ENCODE results near the gene FADD.
A peak's percentile ranks its signal among the peaks of the same experiment; 100 is the strongest.
"Not testable (repeated sequence)": the region's sequence is repeated elsewhere in the genome, so short reads cannot be mapped to it uniquely, and the experiment has no call there.

FADD gene

DNA sequence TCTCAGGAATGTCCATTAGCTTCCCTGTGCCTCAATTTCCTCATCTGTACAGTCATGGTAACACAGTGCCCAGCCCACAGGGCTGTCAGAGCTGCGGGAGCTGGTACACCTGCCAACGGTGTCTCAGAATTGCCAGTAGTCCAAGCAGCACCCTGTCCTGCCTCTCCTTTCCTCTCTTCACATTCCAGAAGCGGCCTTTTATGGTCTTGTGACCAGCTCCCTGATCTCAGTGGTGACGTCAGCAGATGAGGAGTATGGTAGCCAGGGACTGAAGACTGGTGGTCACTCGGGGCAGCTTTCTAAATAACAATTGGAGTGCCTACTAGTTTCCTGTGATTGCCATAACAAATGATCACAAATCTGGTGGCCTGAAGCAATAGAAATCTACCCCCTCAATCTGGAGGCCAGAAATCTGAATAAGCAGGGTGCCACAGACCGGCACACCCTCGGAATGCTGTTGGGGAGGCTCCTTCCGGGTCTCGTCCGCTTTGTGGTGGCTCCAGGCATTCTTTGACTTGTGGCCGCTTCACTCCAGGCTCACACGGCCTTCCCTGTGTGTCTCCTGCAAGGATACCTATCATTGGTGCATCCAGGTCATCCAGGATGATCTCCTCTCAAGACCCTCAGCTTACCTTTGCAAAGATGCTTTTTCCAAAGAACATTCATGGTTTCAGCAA lies 2.1 kb downstream of the FADD start:
- no peak for DNase-seq (ENCODE audit: low read depth)

DNA sequence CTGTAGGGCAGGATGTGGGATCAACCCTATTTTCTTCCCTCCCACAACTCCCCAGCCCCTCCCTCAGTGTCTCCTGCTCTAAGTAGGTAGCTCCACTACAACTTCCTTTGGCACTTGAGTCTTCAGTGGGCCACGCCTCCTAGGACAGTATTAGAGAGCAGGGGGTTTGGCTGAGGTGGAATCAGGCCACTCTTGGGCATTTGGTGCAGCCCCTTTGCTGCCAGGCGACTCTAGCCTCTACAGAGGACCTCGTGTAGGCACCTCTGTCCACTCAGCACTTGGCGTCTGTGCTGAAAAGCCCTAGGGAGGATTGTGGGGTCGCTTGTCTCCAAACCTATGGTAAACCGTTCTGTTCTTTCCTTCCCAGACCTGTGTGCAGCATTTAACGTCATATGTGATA lies 2.7 kb downstream of the FADD start:
- DNase-seq (ENCODE audit: low read depth): no peak

DNA sequence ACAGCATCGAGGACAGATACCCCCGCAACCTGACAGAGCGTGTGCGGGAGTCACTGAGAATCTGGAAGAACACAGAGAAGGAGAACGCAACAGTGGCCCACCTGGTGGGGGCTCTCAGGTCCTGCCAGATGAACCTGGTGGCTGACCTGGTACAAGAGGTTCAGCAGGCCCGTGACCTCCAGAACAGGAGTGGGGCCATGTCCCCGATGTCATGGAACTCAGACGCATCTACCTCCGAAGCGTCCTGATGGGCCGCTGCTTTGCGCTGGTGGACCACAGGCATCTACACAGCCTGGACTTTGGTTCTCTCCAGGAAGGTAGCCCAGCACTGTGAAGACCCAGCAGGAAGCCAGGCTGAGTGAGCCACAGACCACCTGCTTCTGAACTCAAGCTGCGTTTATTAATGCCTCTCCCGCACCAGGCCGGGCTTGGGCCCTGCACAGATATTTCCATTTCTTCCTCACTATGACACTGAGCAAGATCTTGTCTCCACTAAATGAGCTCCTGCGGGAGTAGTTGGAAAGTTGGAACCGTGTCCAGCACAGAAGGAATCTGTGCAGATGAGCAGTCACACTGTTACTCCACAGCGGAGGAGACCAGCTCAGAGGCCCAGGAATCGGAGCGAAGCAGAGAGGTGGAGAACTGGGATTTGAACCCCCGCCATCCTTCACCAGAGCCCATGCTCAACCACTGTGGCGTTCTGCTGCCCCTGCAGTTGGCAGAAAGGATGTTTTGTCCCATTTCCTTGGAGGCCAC lies 3.3 kb downstream of the FADD start:
- DNase-seq (ENCODE audit: low read depth): no peak

DNA sequence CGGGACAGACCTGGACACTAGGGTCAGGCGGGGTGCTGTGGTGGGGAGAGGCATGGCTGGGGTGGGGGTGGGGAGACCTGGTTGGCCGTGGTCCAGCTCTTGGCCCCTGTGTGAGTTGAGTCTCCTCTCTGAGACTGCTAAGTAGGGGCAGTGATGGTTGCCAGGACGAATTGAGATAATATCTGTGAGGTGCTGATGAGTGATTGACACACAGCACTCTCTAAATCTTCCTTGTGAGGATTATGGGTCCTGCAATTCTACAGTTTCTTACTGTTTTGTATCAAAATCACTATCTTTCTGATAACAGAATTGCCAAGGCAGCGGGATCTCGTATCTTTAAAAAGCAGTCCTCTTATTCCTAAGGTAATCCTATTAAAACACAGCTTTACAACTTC lies 3.9 kb downstream of the FADD start:
- DNase-seq (ENCODE audit: low read depth): no peak

DNA sequence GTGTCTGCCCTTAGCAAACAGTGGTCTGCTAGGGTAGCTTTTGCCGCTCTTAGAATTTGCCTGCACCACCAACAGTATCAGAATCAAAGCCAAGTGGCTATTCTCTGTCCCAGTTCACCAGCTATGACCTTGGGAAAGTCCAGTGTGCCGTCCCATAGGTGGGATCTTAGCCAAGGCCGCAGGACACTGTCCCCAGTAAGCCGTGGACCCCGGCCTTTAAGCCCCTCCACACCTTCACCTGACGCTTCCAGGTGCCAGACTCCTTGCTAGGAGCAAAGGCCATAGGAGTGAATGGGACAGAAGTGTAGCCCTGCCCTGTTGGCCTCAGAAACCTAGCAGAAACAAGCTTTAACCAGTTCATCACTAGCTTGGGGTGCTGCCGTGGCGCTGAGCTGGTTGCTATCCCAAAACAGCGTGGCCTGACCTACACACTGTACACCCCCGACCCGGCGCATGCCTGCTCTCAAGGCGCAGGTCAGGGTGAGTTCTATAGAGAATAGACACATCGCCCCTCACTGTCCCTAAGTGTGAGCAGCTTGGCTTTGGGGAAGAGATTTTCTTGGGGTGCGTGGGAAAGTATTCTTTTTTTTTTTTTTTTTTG lies 4.5 kb downstream of the FADD start:
- no peak for DNase-seq (ENCODE audit: low read depth)

DNA sequence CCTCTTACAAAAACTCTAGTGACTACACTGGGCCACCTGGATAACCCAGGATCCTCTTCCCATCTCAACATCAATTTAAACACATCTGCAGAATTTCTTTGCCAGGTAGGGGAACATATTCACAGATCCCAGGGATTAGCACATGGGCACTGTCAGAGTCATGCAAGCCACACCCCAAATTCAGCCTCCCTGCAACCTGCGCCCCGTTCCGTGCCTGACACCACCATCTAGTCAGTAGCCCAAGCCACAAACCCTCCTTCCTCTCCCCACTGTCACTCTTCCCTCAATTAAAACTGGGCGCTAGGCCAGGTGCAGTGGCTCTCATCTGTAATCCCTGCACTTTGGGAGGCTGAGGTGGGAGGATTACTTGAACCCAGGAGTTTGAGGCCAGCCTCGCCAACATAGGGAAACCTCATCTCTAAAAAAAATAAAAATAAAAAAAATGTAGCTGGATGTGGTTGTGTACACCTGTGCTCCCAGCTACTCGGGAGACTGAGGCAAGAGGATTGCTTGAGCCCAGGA lies 6.4 kb downstream of the FADD start:
- DNase-seq (ENCODE audit: low read depth): no peak

DNA sequence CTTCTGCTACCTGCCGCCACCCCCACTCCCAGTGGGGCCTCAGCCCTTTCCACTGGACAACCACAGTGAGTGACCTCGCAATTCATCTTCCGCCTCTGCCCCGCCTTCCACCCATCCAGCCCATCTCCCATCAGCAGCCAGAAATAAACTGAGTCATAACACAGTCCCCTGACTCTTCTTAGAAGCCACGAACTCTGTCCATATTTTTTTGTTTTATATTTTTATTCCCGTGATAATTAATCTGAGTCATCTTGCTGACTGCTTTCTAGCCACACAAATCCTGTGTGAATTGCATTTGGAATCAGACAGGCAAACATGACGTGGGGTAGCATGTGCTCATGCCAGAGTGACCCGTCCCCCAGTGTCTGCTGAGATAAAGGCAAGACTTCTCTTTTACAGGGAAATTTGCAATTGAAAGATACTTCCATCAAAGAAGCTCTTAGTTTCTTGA lies 7.0 kb downstream of the FADD start:
- DNase-seq (ENCODE audit: low read depth): peak; percentile 72

DNA sequence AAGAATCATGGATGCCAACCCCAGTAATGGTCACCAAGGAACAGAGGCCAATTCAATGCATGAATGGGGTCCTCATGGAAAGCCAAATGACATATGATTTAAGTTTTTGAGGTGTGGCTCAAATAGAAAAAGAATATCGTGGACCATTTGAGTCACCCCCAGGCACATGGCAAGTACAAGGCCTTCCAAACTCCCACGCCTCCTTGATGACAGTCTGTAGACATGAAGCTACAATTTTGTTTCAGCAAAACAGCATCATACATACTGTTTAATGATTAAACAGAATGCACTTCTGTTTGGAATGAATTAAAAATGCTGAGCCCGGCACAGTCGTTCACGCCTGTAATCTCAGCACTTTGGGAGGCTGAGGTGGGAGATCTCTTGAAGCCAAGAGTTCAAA lies 7.4 kb downstream of the FADD start:
- no peak for DNase-seq (ENCODE audit: low read depth)

DNA sequence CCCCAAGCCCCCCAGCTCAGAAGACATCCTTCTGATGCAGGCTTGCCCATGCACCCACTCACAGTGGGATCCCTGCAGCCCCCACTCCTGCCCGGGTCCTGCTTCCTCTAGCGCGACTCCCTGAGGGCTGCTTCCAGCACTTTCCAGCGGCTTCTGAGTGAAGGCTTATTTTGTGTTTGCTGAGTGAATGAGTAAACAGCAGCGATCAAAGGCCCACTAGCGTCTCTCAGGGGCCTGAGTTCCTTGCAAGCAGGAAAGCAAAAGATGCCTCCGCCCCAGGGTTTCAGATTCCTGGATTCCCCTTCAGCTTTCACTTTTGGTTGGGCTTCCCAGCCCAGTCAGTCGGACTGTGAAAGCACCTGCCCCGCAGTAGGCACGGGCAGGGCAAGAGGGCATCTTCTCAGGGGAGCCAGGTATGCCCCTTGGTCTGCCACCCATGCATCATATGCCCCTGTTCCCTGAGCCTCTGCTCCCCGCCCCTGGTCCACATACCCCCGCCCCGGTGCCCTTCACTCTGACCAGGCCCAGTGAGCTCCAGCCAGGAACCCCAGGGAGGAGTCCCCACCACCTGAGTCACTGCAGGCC lies 9.2 kb downstream of the FADD start:
- no peak for DNase-seq (ENCODE audit: low read depth)

DNA sequence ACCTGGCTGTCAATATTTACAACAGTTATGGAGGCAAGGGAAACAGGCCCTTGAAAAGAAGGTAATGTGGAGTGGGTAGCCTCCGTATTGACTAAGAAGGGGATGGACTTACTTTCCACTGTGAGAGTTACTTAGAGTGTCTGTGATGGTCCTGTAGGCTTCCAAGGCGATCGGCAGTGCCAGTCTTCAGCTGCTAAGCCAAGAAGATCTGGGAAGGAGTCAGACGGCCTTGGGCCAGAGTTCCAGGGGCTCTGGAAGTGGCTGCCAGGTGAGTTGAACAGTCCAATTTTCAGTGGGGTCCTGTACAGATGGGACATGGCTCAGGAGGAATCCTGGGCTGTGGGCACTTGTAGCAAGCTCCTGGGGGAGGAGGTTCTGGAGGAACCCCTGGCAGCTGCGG lies 14.3 kb downstream of the FADD start:
- not testable (repeated sequence) for DNase-seq (ENCODE audit: low read depth)

DNA sequence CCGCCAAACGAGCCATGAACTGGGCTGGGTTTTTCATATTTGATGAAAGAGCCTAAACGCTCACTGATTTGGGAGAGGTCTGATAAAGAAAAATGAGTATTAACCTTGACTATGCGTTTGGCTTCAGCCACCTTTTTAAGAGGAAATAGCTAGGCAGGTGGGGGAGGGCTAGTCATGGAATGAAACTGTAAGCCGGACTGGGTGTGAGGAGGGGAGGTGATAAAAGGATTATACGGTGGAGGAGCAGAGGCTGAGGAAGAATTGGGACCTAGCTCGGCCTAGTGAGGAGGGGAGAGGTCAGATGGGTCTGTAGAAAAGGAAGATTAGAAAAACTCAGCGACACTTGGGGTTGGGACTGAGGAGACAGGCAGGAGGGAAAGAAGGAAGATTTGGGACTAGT lies 15.0 kb downstream of the FADD start:
- not testable (repeated sequence) for DNase-seq (ENCODE audit: low read depth)

DNA sequence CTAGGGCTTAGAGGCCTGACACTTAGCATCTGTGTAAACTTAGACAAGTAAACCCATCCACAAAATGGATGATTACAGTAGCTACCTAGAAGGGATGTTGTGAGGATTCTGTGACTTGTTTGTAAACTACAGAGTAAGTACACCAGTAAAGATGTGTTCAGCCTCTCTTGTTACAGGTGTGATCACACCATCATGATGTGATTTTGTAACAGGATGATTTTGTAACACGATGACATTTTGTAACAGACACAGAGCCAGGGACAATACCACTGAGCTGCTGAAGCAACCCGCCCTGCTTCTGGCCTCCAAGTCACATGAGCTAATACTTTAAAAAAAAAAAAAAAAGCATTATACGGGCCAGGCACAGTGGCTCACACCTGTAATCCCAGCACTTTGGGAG lies 17.0 kb downstream of the FADD start:
- no peak for DNase-seq (ENCODE audit: low read depth)

DNA sequence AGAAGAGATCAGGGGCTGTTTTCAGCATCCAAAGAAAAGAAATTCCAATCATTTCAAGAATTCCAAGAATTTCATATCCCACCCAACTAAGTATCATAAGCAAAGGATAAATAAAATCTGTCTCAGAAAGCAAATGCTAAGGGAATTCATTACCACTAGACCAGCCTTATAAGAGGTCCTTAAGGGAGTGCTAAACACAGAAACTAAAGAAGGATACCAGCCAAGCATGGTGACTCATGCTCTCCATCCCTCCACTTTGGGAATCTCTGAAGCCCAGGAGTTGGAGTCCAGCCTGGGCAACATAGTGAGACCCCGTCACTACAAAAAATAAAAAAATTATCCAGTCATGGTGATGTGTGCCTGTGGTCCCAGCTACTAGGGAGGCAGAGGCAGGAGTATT lies 17.8 kb downstream of the FADD start:
- DNase-seq (ENCODE audit: low read depth): no peak

DNA sequence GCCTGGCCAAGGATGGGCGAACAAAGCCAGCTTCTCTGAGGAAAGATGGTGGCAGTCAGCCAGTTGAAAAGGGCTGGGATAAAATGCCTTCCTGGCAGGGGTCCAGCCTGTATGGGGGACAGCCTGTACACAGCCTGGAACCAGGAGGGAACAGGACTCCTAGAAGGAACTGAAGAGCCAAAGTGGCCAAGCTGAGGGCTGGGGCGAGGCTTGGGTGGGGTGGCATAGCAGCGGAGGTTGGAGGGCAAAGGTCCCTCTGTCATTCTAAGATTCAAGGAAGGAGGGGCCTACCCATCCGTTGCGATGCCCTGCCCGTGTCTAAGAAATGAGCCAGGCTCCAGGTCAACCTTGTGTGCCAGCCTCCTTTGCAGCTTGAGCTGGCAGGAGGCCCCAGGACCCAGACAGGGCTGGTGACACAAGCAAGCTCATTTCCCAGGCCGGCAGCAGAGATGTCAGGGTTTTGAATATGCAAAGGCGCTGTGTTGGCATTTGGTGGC lies 22.6 kb downstream of the FADD start:
- peak; percentile 31 for DNase-seq (ENCODE audit: low read depth)

DNA sequence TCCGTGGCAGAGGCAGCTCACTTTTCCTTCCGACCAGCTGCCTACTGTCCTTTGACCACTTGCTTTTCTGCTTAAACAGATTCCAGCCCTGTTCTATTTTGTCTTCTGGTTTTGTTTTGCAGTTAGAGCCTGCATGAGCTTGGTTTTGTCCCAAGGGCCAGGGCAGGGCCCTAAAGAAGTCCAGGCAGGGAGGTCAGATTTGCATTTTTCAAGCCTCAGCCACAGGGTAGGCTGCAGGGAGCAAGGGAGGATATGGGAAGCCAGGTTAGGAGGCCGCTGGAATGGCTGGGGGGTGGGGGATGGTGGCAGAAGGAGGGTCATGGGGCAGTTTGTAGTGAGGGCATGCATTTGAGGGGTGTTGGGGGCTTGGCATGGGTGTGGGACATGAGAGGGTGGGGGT lies 23.1 kb downstream of the FADD start:
- no peak for DNase-seq (ENCODE audit: low read depth)

DNA sequence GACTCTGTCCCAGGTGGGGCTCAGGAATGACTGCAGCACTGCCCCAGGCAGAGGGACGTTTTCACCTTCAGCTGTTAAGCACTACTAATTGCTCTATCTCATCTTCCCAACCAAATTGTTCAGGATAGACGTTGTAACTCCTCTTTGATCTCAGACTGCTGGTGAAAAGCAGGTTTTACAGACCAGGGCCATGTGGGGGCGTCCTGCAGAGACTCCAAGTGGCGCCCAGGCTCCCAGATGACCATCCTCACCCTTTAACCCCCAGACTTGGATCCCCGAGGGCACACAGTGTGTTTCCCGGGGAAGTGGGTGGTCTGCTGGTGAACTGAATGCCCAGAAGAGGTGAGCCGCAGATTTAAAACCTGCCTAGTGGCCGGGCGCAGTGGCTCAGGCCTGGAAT lies 23.9 kb downstream of the FADD start:
- DNase-seq (ENCODE audit: low read depth): no peak

DNA sequence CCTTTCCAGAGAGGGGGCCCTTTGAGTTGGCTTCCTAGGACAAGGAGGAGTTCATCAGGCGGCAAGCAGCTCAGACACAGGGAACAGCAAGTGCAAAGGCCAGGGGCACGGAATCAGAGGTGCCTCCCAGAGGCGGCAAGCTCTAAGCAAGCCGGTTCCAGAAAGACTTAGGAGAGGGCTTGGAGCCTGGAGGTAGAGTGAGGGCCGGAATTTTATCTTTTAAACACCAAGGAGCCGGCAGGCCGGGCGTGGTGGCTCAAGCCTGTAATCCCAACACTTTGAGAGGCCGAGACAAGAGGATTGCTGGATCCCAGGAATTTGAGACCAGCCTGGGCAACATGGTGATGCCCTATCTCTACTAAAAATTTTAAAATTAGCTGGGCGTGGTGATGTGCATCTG lies 26.6 kb downstream of the FADD start:
- no peak for DNase-seq (ENCODE audit: low read depth)

DNA sequence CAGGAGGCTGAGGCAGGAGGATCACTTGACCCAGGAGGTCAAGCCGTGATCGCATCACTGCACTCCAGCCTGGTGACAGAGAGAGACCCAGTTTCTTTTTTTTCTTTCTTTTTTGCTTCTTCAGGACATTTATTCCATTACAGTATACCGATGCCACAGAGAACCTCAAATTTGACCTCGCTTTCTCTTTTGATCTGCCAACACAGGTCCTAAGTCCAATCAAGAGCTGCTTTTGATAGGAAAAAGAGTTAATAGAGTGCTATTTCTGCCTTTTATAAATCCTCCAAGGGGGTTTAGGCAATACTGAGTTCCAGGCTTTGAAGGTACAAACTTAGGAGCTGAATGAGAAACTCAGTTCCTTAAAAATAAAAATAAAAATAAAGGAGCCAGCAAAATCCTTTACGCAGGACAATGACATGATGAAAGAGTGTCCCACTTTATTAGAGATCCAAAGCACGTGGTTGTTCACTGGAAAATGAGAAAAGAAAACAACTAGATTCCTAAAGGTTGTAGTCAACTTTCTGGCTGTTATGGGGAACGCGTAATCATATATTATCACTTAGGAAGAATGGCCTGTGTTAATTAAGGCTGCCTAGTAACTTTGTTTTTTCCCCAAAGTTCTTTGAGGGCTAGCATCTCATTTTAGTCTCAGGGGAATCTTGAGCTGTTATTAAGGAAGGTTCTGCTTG lies 27.2 kb downstream of the FADD start:
- DNase-seq (ENCODE audit: low read depth): no peak

DNA sequence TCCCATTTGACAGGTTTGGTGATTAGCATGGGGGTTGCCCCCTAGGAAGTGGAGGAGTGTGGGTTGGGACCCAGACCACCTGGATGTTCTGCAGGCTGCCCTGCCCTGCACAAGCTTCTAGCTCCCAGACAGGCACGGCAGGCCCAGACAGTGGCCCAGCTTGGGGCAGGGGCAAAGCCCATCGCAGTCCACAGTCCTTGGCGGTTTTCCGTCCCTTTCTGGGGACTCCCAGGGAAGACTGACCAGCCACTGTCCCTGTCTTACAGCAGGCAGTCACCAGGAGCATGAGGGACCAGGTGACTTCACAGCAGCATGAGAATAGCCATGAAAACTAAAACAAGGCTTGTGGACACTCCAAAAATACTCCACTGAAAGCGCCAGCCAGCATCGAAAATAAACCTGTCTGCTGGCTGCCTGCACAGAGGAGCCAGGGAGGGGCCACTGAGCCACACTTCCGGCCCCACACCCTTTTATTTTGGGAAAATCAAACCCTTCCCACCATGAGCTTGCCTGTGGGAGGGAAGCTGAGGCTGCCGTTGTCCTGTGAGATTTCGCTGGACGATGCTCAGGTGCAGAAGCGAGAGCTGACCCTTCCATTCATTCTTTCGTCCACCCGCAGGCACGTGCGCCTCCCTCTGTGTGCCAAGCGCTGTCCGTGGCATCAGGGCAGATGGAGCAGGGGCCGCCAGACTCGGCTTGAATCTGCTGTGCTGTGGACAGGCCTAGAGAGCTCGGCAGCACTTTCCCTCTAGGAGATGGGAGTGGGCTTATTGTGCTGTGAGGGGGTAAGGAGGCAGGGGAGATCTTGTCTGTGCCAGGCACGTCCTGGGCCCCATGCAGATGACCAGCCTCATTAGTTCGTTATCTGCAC lies 28.0 kb downstream of the FADD start:
- no peak for DNase-seq (ENCODE audit: low read depth)

DNA sequence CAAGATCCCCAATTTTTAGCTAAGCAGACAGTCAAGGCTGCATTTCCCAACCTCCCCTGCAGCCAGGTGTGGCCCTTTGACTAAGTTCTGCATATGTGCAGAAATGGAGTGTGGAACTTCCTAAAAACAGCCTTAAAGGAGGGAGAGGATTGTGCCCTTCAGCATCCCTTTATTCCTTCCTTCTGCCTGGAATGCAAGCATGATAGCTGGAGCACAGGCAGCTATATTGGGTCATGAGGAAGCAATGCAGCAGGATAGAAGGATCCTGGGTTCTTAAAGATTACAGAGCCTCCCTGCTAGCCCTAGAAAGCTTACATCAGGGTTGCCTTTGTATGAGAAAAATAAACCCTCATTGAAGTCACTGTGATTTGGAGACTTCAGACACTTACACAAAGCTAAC lies 29.9 kb downstream of the FADD start:
- DNase-seq (ENCODE audit: low read depth): no peak

DNA sequence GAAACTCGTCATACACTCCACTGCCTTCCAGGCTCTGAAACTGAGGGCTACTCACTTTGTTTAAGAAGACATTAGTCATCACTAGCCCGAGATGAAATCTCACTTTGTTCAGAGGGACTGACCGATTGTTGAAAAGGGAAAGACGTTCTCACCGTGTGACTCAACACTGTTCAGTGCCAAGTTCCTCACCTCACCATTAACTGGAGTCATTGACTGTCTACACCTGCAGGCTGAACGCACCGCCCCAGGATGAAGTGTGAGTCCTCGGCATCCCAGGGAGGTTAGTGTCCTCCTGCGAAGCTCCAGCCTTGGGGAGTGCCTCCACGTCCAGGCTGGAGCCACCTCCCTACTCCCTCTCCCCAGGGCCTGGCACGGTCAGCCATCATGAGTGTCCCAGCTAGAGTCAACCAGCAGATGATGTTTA lies 30.4 kb downstream of the FADD start:
- no peak for DNase-seq (ENCODE audit: low read depth)
